Measurements from ENCODE around the gene OBSCN. TPM values are rescaled to one million over a fixed set of nuclear protein-coding genes. Genes with fewer than 3 reads are reported as not detected.

OBSCN gene
- total and polyA plus RNA-seq, 2 donors (not counting 3 experiments of a cell fraction or from before 2014, with no cell fraction given): 1.5 to 2.9 TPM

DNA sequence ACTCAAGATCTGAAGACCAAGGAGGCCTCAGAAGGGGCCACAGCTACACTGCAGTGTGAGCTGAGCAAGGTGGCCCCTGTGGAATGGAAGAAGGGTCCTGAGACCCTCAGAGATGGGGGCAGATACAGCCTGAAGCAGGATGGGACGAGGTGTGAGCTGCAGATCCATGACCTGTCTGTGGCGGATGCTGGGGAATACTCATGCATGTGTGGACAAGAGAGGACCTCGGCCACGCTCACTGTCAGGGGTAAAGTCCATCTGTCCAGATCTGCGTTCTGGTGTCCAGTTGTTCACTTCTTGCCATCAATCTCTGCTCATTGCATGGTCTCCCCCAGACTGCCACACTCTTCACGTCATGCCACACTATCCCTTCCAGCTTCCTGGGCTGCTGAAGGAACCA is 90.6 kb downstream of the OBSCN start:
- TF ChIP-seq, protein P1, sequence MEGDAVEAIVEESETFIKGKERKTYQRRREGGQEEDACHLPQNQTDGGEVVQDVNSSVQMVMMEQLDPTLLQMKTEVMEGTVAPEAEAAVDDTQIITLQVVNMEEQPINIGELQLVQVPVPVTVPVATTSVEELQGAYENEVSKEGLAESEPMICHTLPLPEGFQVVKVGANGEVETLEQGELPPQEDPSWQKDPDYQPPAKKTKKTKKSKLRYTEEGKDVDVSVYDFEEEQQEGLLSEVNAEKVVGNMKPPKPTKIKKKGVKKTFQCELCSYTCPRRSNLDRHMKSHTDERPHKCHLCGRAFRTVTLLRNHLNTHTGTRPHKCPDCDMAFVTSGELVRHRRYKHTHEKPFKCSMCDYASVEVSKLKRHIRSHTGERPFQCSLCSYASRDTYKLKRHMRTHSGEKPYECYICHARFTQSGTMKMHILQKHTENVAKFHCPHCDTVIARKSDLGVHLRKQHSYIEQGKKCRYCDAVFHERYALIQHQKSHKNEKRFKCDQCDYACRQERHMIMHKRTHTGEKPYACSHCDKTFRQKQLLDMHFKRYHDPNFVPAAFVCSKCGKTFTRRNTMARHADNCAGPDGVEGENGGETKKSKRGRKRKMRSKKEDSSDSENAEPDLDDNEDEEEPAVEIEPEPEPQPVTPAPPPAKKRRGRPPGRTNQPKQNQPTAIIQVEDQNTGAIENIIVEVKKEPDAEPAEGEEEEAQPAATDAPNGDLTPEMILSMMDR (IDR thresholded peaks at IDR 0.05; ENCODE audit: extremely low read depth in 1 of 2, insufficient read depth in 1 of 2, low read depth in 1 of 2, low read length in 2 of 2): no peak
- TF ChIP-seq POLR2AphosphoS5 (IDR thresholded peaks at IDR 0.05; ENCODE audit: insufficient read depth, low read depth, low read length) (no peak), GATA2 (IDR thresholded peaks at IDR 0.05; ENCODE audit: insufficient read depth, insufficient read length, low read depth, low read length) (no peak), FOS (IDR thresholded peaks at IDR 0.05; ENCODE audit: borderline replicate concordance, insufficient read depth, low read length) (no peak), JUN (IDR thresholded peaks at IDR 0.05; ENCODE audit: borderline replicate concordance, insufficient read depth, insufficient read length, low read depth) (no peak), MYC (IDR thresholded peaks at IDR 0.05; ENCODE audit: low read depth, low read length) (no peak), POLR2A (IDR thresholded peaks at IDR 0.05; ENCODE audit: low read depth, low read length) (no peak), EZH2 (IDR thresholded peaks at IDR 0.05; ENCODE audit: borderline replicate concordance, low read depth, low read length, severe bottlenecking) (no peak)
- TF ChIP-seq, protein P2, sequence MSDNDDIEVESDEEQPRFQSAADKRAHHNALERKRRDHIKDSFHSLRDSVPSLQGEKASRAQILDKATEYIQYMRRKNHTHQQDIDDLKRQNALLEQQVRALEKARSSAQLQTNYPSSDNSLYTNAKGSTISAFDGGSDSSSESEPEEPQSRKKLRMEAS (IDR thresholded peaks at IDR 0.05; ENCODE audit: insufficient read depth, insufficient read length): no peak
- CTCF ChIA-PET: no interaction called here
- Histone ChIP-seq H3K9me3 (replicated peaks; ENCODE audit: control insufficient read depth, insufficient read depth, low read length) (peaks cover 3% of the 10 kb centered on the region), H3K27me3 (ENCODE audit: control insufficient read depth in 2 of 2, insufficient read depth in 2 of 2, low read length in 2 of 2) (no peaks in the 10 kb centered on the region), H3K79me2 (ENCODE audit: control insufficient read depth, insufficient read depth, low read length) (no peaks in the 10 kb centered on the region), H3K4me3 (replicated peaks in 1 of 3; ENCODE audit: insufficient read depth in 1 of 3, low read depth in 1 of 3, low read length in 3 of 3) (no peak overlapping the region), H2AFZ (ENCODE audit: low read depth, low read length) (no peak overlapping the region), H3K27ac (ENCODE audit: insufficient read depth, low read depth, low read length) (no peak overlapping the region), H3K4me2 (ENCODE audit: insufficient read depth, low read length) (no peak overlapping the region), H3K9me1 (replicated peaks; ENCODE audit: control insufficient read depth, extremely low read depth, insufficient read depth, low read length) (no peaks in the 10 kb centered on the region), H4K20me1 (replicated peaks; ENCODE audit: control insufficient read depth, extremely low read depth, insufficient read depth, low read length) (no peaks in the 10 kb centered on the region), H3K9ac (replicated peaks; ENCODE audit: extremely low read depth, insufficient read depth, low read length) (no peak overlapping the region), H3K36me3 (ENCODE audit: control insufficient read depth in 2 of 2, extremely low read depth in 1 of 2, insufficient read depth in 2 of 2, low read length in 2 of 2) (no peaks in the 10 kb centered on the region), H3K4me1 (ENCODE audit: control insufficient read depth, extremely low read depth, insufficient read depth, low read length) (no peaks in the 10 kb centered on the region)
- FAIRE-seq (no peak), DNase-seq (ENCODE audit: low read depth, low spot score) (no peak)
- POLR2A ChIA-PET: no interaction called here
- intact Hi-C loops (cut with micrococcal nuclease): no loop called here
- BruUV-seq (replicated peaks): no TSS peak
- dilution Hi-C loops (cut with MboI; ENCODE audit: extremely low pct_ligation_motif_present, low sequenced_read_pairs): no loop called here
